Prostate gland (tissue), 2 donors: ENCODE results near the gene NTSR2. TPM values are rescaled to one million over a fixed set of nuclear protein-coding genes. Genes with fewer than 3 reads are reported as not detected.

Experiments used
- DNase-seq: peaks from one replicate; pipeline ENCODE4 v3.0.0-alpha.2; 2019; ENCODE audit warnings: low spot score
- H3K27ac ChIP-seq, 2 donors: fragments of 200-600 bp; sonication (generic); 2 replicates each; pipeline ENCODE4 v1.5.1; 2017 to 2019
- H3K27me3 ChIP-seq: fragments of 200-600 bp; sonication (generic); replicated peaks from 2 replicates; pipeline ENCODE4 v1.5.1; 2019; ENCODE audit not compliant: insufficient read depth
- H3K36me3 ChIP-seq, 2 donors: fragments of 200-600 bp; sonication (generic); 1 replicate in 1 of 2; 2 replicates in 1 of 2; pipeline versions ENCODE4 v1.5.1 to v1.8.1; 2017 to 2019
- H3K4me1 ChIP-seq: fragments of 200-600 bp; sonication (generic); replicated peaks from 2 replicates; pipeline ENCODE4 v1.5.1; 2019
- H3K4me3 ChIP-seq, 2 donors: fragments of 200-600 bp; sonication (generic); 2 replicates each; pipeline ENCODE4 v1.5.1; 2017 to 2019
- H3K9me3 ChIP-seq: fragments of 200-600 bp; sonication (generic); 2 replicates; pipeline ENCODE4 v1.5.1; 2017
- CTCF ChIP-seq, 4 experiments: fragments of 200-600 bp in 2 of 4; fragments of 450-650 bp in 2 of 4; sonication (generic) in 2 of 4; IDR thresholded peaks; 1 replicate in 3 of 4; 2 replicates in 1 of 4; pipeline ENCODE4 v1.5.1; 2016 to 2019; ENCODE audit warnings: antibody characterized with exemption in 4 of 4, mild to moderate bottlenecking in 2 of 4, moderate library complexity in 2 of 4
- POLR2A ChIP-seq: fragments of 450-650 bp; IDR thresholded peaks from one replicate; pipeline ENCODE4 v1.6.1; 2016; ENCODE audit warnings: antibody characterized with exemption, mild to moderate bottlenecking
- POLR2AphosphoS5 ChIP-seq: sonication (generic); formaldehyde crosslinking; IDR thresholded peaks from one replicate; pipeline ENCODE4 v1.6.1; 2017; ENCODE audit warnings: antibody characterized with exemption
- WGBS: methylation state at CpG from one replicate; pipeline ENCODE4 v1.1.5; 2018; 5-methylcytosine and 5-hydroxymethylcytosine counted together
- intact Hi-C: fragments of 100-400 bp; cut with DNase I; formaldehyde crosslinking; loops from one replicate; pipeline ENCODE4 v1.14.2; 2022
- total RNA-seq, 2 donors: library from RNA; depleted of rRNA; stranded (reverse); fragments of >200 nt; gene quantifications; one replicate each; pipeline ENCODE4 v1.1.0, GENCODE V29; 2016

Gene NTSR2
- total RNA-seq, 2 donors from 2014 or later: 0.34 TPM; not detected in 1

- Histone ChIP-seq H3K27me3 (no peaks in the 10 kb centered on the region), H3K4me3 (no peak overlapping the region), H3K27ac (no peak overlapping the region), H3K9me3 (no peaks in the 10 kb centered on the region), H3K4me1 (no peaks in the 10 kb centered on the region), H3K36me3 (no peaks in the 10 kb centered on the region)
- intact Hi-C loops: no loop called here
- TF ChIP-seq POLR2AphosphoS5: no peak
- no peak for TF ChIP-seq POLR2A
- no peak for TF ChIP-seq CTCF (IDR thresholded peaks at IDR 0.05)
- no peak for DNase-seq
- whole genome bisulfite sequencing: 71% methylated on average over 10 of the region's 10 CpGs
These were observed 5.0 kb upstream of the NTSR2 start for GRCh38 chr2:11674983-11675382.

GRCh38 chr2:11672407-11672806, 2.4 kb upstream of the NTSR2 start:
- WGBS: 68% methylated on average over 3 of the region's 3 CpGs
- intact Hi-C loops: no loop called here
- TF ChIP-seq POLR2A (no peak), POLR2AphosphoS5 (no peak), CTCF (IDR thresholded peaks at IDR 0.05) (no peak)
- Histone ChIP-seq H3K4me1 (no peaks in the 10 kb centered on the region), H3K4me3 (no peak overlapping the region), H3K9me3 (no peaks in the 10 kb centered on the region), H3K27ac (no peak overlapping the region), H3K36me3 (no peaks in the 10 kb centered on the region), H3K27me3 (no peaks in the 10 kb centered on the region)
- DNase-seq: no peak

GRCh38 chr2:11667866-11668637, 1.9 kb downstream of the NTSR2 start:
- H3K9me3 ChIP-seq: no peaks in the 10 kb centered on the region
- H3K27me3 ChIP-seq: no peaks in the 10 kb centered on the region
- H3K36me3 ChIP-seq: no peaks in the 10 kb centered on the region
- H3K4me3 ChIP-seq: no peak overlapping the region
- H3K27ac ChIP-seq: no peak overlapping the region
- TF ChIP-seq POLR2A (no peak), CTCF (IDR thresholded peaks at IDR 0.05) (no peak), POLR2AphosphoS5 (no peak)
- no peak for DNase-seq
- intact Hi-C loops: no loop called here
- 80% methylated on average over 16 of the region's 16 CpGs for WGBS
- no peaks in the 10 kb centered on the region for H3K4me1 ChIP-seq

DNA sequence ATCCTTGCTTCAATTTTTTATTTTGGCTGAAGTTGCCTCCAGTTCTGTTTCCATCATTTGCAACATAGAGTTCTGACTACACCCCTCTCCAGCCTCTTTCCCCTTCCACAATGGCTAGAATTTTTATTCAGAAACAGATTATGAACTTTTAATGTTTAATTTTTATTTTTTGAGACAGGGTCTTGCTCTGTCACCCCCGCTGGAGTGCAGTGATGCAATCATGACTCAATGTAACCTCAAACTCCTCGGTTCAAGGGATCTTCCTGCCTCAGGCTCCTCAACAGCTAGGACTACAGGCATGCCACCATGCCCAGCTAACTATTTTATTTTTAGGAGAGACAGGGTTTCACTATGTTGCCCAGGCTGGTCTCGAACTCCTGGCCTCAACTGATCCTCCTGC, 2.8 kb downstream of the NTSR2 start:
- Histone ChIP-seq H3K9me3 (no peaks in the 10 kb centered on the region), H3K36me3 (no peaks in the 10 kb centered on the region), H3K4me1 (no peaks in the 10 kb centered on the region), H3K27ac (no peak overlapping the region), H3K27me3 (no peaks in the 10 kb centered on the region), H3K4me3 (no peak overlapping the region)
- no peak for TF ChIP-seq POLR2AphosphoS5
- TF ChIP-seq POLR2A: no peak
- TF ChIP-seq CTCF (IDR thresholded peaks at IDR 0.05): no peak
- intact Hi-C loops: no loop called here
- no peak for DNase-seq
- WGBS: 81% methylated on average over 3 of the region's 3 CpGs
